Glutamatergic neuron (in vitro differentiated cells): ENCODE measurements around the gene SLC12A9. TPM values are rescaled to one million over a fixed set of nuclear protein-coding genes. Genes with fewer than 3 reads are reported as not detected.

ENCODE experiments used
- DNase-seq: peaks from one replicate; pipeline ENCODE4 v3.0.0; 2022
- H3K27ac Mint-ChIP-seq: one replicate; pipeline ENCODE4 v1.8.0; 2020; ENCODE audit warnings: mild to moderate bottlenecking, mixed read lengths, inconsistent platforms; ENCODE audit not compliant: unreplicated experiment
- H3K27me3 Mint-ChIP-seq: one replicate; pipeline ENCODE4 v1.8.0; 2020; ENCODE audit warnings: mild to moderate bottlenecking, moderate library complexity, mixed read lengths, inconsistent platforms; ENCODE audit not compliant: unreplicated experiment
- H3K36me3 Mint-ChIP-seq: one replicate; pipeline ENCODE4 v1.8.0; 2020; ENCODE audit warnings: mild to moderate bottlenecking, mixed read lengths, inconsistent platforms; ENCODE audit not compliant: unreplicated experiment
- H3K4me1 Mint-ChIP-seq: one replicate; pipeline ENCODE4 v1.8.0; 2020; ENCODE audit warnings: mild to moderate bottlenecking, low read depth, mixed read lengths, inconsistent platforms; ENCODE audit not compliant: unreplicated experiment
- H3K4me3 Mint-ChIP-seq: one replicate; pipeline ENCODE4 v1.8.0; 2020; ENCODE audit warnings: mild to moderate bottlenecking, mixed read lengths, inconsistent platforms; ENCODE audit not compliant: unreplicated experiment
- H3K9me3 Mint-ChIP-seq: one replicate; pipeline ENCODE4 v1.8.0; 2020; ENCODE audit warnings: mild to moderate bottlenecking, moderate library complexity, mixed read lengths, inconsistent platforms; ENCODE audit not compliant: unreplicated experiment
- CTCF ChIP-seq: fragments of 200-600 bp; sonication (generic); IDR thresholded peaks from one replicate; pipeline ENCODE4 v1.5.0; 2021; ENCODE audit not compliant: partially characterized antibody, unreplicated experiment
- total RNA-seq: library from RNA; stranded (reverse); fragmentation: NEBNext Ultra II Directional; extraction: Animal tissue kit (Norgen Biotek cat#: 25700); gene quantifications from one replicate; pipeline ENCODE4 v1.2.1, GENCODE V29; 2021; ENCODE audit not compliant: unreplicated experiment

SLC12A9 gene
- total RNA-seq, 1 donor from 2014 or later = 36.7 TPM

DNA sequence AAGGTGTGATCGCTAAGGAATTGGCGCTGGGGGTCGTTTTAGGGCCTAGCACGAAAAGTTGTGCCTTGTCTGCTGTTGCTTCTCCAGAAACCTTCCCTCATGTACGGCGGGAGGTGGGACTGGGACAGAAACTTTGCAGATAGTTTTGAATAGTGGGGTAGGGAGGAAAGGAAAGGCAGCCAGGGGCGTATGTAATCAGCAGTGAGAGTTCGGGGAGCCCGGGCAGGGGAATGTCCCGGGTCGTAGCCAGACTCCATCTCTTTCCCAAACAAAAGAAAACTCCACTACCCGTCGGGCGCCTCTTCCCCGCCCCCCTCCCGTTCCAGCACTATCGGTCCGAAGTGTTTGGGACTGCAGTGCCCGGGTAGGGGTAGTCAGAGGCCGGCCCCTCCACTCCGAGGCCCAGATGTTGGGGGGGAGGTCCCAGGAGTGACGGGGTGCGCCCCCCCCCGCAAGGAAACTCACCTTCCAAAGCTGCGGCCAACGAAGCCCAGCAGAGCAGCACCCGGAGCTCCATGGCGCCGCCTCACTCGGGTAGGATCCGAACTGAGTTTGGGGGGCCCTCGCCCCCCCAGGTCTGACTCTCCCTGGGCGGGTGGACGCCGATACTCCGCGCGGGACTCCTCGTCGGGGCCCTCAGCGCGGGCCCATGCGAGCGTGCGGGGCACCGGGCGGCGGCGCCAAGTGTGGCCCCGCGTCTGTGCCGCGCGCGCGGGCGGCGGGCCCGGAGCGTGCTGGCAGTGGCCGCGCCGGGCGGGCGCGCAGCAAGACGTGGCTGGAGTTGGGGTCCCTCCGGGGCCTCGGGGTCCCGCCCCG lies 25.8 kb upstream of the SLC12A9 start:
- Mint-ChIP-seq H3K4me3 (peak overlapping the region; percentile 89), H3K27ac (peak overlapping the region; percentile 82), H3K4me1 (peaks cover 10% of the 10 kb centered on the region), H3K36me3 (no peaks in the 10 kb centered on the region), H3K27me3 (peaks cover 24% of the 10 kb centered on the region), H3K9me3 (peaks cover 11% of the 10 kb centered on the region)
- no peak for DNase-seq
- TF ChIP-seq CTCF = no peak

DNA sequence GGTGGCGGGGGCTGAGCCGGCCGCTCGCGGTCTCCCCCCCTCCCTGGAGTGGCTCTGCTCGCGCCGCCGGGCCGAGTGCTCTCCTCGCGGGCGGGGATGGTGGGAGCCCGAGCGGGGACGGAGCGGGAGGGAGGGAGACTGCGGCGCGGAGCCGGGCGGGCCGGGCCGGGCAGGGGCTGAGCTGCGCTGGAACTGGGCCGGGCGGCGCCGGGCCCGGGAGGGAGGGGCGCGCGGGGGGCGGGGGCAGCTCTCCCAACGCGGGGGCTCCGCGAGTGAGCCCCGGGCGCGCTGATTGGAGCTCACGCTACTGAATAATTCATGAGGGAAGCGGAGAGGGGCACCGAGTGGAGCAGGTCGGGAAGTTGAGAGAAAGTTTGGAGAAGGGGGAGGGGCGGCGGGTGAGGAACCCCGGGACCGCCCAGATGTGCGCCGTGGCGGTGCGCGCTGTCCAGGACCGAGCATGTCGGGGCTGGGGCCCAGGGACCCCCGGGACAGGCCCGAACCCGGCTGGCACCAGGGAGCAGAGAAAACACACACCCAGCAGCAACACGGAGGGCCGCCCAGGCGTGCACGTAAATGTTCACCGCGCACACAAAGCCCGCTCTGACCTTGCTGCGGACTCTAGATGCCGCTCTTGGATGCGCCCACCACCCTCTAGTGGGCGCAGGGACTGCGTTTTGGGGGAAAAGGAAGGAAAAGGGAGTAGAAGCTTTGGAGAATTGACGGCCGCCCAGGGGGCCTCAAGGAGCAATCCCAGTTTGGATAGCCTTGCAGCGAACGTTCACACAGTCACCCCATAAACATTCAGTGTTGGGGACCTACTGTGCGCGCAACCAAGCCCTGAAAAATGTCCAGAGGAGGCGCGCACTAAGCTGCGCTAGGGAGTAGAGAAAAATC lies 24.9 kb upstream of the SLC12A9 start, which contains the start of gene EPHB4:
TSS of gene EPHB4 (minus strand) at position 194 of the 897 bp plus-strand sequence. CDS start 493 bp downstream, outside the sequence.
- Mint-ChIP-seq H3K36me3 (no peaks in the 10 kb centered on the region), H3K9me3 (peaks cover 11% of the 10 kb centered on the region), H3K4me1 (peaks cover 10% of the 10 kb centered on the region), H3K27me3 (peaks cover 24% of the 10 kb centered on the region), H3K4me3 (peak within 1 kb of the TSS; percentile 93), H3K27ac (peak within 1 kb of the TSS; percentile 89)
- peak; percentile 67 for DNase-seq
- TF ChIP-seq CTCF = no peak

- no peak for DNase-seq
- H3K9me3 Mint-ChIP-seq = peaks cover 7% of the 10 kb centered on the region
- H3K4me3 Mint-ChIP-seq = no peak overlapping the region
- peaks cover 23% of the 10 kb centered on the region for H3K27me3 Mint-ChIP-seq
- no peaks in the 10 kb centered on the region for H3K36me3 Mint-ChIP-seq
- no peak for TF ChIP-seq CTCF
- H3K27ac Mint-ChIP-seq = no peak overlapping the region
- peaks cover 10% of the 10 kb centered on the region for H3K4me1 Mint-ChIP-seq
Observed at GRCh38 chr7:100829150-100829716, 23.3 kb upstream of the SLC12A9 start.

DNA sequence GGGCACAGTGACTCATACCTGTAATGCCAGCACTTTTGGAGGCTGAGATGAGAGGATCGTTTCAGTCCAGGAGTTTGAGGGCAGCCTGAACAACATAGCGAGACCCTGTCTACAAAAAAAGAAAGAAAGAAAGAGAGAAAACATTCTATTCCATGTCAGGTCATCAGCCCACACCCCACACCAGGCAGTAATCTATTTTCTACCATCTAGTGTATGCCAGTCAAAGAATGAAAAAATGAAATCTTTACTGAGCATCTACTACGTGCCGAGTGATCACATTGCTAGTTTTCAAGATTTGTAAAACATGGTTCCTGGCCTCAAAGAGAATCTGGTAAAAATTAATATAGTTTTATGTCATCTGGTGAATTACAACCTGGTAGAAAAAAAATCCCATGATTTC lies 22.1 kb upstream of the SLC12A9 start:
- Mint-ChIP-seq H3K4me3 (no peak overlapping the region), H3K4me1 (peaks cover 8% of the 10 kb centered on the region), H3K9me3 (peaks cover 7% of the 10 kb centered on the region), H3K36me3 (no peaks in the 10 kb centered on the region), H3K27ac (no peak overlapping the region), H3K27me3 (peaks cover 23% of the 10 kb centered on the region)
- DNase-seq = no peak
- no peak for TF ChIP-seq CTCF
